HUES48 (cell line): ENCODE results near the gene PFKM.

ENCODE experiments used
- H3K27ac ChIP-seq: one replicate; pipeline ENCODE4 v1.7.0; 2013; ENCODE audit warnings: low read depth, low read length, inconsistent platforms
- H3K27me3 ChIP-seq: 2 replicates; pipeline ENCODE4 v1.6.1; 2013; ENCODE audit warnings: mild to moderate bottlenecking, low read length; ENCODE audit not compliant: control insufficient read depth, insufficient read depth
- H3K36me3 ChIP-seq: 2 replicates; pipeline ENCODE4 v1.6.1; 2013; ENCODE audit warnings: low read length; ENCODE audit not compliant: control insufficient read depth, insufficient read depth
- H3K4me1 ChIP-seq: 2 replicates; pipeline ENCODE4 v1.6.1; 2013; ENCODE audit warnings: mild to moderate bottlenecking, low read length; ENCODE audit not compliant: control insufficient read depth, insufficient read depth
- H3K4me3 ChIP-seq: 2 replicates; pipeline ENCODE4 v1.5.1; 2013; ENCODE audit warnings: mild to moderate bottlenecking, low read depth, low read length
- H3K9ac ChIP-seq: 2 replicates; pipeline ENCODE4 v1.6.1; 2013; ENCODE audit warnings: mild to moderate bottlenecking, low read depth, low read length, moderate library complexity
- H3K9me3 ChIP-seq: 2 replicates; pipeline ENCODE4 v1.6.1; 2013; ENCODE audit warnings: low read length; ENCODE audit not compliant: control insufficient read depth, insufficient read depth

Gene PFKM

GRCh38 chr12:48177982-48178381, 58.8 kb downstream of the PFKM start:
- Histone ChIP-seq H3K36me3 (no peaks in the 10 kb centered on the region), H3K27me3 (peaks cover 35% of the 10 kb centered on the region), H3K27ac (no peak overlapping the region), H3K4me3 (no peak overlapping the region), H3K4me1 (peaks cover 25% of the 10 kb centered on the region), H3K9me3 (no peaks in the 10 kb centered on the region), H3K9ac (no peak overlapping the region)

DNA sequence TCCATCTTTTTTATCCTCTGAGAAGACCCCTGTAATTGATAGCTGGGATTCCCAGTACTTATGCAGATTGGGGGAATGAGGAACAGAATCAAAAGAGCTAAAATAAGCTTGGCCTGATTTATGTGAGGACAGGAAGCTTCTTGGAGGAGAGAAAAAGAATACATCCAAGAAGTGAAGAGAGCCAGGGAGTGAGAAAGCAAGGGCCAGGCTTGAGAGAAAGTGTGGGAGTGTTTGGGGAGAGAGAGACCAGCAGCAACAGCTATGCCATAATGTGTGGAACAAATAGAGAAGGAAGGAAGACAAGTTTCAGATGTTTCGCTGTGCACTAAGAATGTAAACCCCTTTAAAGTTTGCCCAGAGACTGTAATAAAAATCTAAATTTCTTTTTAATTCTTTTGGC, 60.3 kb downstream of the PFKM start:
- Histone ChIP-seq H3K36me3 (no peaks in the 10 kb centered on the region), H3K9me3 (no peaks in the 10 kb centered on the region), H3K27me3 (peaks cover 49% of the 10 kb centered on the region)

DNA sequence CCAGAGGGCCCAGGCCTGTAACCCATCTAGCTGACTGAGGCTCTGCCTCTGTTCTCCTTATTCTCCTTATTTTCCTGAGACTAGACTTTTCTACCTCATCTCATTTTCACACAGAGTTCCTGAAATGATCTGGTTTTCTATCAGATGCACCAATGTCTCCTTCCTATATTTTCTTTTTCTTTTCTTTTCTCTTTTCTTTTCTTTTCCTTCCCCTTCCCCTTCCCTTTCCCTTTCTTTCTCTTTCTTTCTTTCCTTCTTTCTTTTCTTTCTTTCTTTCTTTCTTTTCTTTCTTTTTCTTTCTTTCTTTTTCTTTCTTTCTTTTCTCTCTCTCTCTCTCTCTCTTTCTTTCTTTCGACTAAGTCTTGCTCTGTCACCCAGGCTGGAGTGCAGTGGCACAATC, 61.3 kb downstream of the PFKM start:
- Histone ChIP-seq H3K4me1 (peaks cover 31% of the 10 kb centered on the region), H3K9me3 (no peaks in the 10 kb centered on the region), H3K9ac (no peak overlapping the region), H3K27ac (no peak overlapping the region), H3K4me3 (no peak overlapping the region), H3K27me3 (peaks cover 59% of the 10 kb centered on the region), H3K36me3 (no peaks in the 10 kb centered on the region)

More for the DNA sequence above, 60.3 kb downstream of the PFKM start:
- no peak overlapping the region for H3K4me3 ChIP-seq
- peaks cover 25% of the 10 kb centered on the region for H3K4me1 ChIP-seq
- H3K27ac ChIP-seq: no peak overlapping the region
- H3K9ac ChIP-seq: no peak overlapping the region

- Histone ChIP-seq H3K9ac (no peak overlapping the region), H3K9me3 (no peaks in the 10 kb centered on the region), H3K4me3 (no peak overlapping the region), H3K36me3 (no peaks in the 10 kb centered on the region), H3K27ac (no peak overlapping the region), H3K4me1 (peaks cover 29% of the 10 kb centered on the region), H3K27me3 (peaks cover 64% of the 10 kb centered on the region)
Observed at GRCh38 chr12:48180857-48181495, 61.8 kb downstream of the PFKM start.

GRCh38 chr12:48182631-48183030, 63.5 kb downstream of the PFKM start:
- Histone ChIP-seq H3K9me3 (no peaks in the 10 kb centered on the region), H3K4me1 (peaks cover 17% of the 10 kb centered on the region), H3K4me3 (peak overlapping the region; percentile 59), H3K36me3 (no peaks in the 10 kb centered on the region), H3K27me3 (peaks cover 73% of the 10 kb centered on the region), H3K9ac (no peak overlapping the region), H3K27ac (no peak overlapping the region)

DNA sequence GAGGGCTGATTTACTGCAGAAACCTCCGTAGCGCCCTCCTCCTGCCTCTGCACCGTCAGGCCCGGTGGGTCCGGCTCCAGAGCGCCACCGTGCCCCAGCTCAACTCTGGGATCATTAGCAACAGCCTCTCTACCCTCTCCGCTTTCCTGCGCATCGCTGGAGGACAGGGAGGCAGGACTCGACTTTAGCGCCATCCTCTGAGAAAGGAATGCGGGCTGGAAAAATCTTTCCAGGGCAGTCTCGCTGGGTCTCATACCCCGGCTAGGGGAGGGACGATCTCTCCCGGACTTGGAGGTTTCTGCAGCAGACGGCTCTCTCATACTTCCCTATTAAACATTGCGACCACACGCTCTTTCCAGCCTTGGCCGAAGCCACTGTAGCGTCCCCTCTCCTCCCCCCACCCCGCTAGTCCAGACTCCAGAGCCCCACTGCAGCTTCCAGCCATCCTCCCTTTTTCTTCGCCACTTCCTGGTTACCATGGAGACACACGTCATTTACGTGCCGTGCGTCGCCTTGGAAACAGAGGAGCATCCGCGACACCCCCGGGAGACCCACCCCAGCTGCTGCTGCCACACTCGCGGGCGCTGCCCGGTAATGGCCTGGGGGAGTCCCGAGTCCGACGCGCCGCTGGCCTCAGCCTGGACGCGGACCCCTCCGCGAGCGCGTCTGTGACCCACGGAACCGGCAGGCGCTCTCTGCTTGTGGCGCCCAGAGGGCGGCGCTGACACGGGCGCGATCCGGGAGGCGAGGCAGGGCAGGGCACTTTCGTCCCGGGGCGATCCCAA, 64.1 kb downstream of the PFKM start, which contains the start of gene CCDC184:
Gene CCDC184, plus strand, starts transcription at position 554 of the 785 bp plus-strand sequence. CDS start 479 bp downstream, outside the sequence.
- Histone ChIP-seq H3K27ac (peak within 1 kb of the TSS; percentile 29), H3K4me1 (peaks cover 17% of the 10 kb centered on the region), H3K4me3 (peak within 1 kb of the TSS; percentile 59), H3K9me3 (no peaks in the 10 kb centered on the region), H3K36me3 (no peaks in the 10 kb centered on the region), H3K9ac (no peak within 1 kb of the TSS), H3K27me3 (peaks cover 80% of the 10 kb centered on the region)

DNA sequence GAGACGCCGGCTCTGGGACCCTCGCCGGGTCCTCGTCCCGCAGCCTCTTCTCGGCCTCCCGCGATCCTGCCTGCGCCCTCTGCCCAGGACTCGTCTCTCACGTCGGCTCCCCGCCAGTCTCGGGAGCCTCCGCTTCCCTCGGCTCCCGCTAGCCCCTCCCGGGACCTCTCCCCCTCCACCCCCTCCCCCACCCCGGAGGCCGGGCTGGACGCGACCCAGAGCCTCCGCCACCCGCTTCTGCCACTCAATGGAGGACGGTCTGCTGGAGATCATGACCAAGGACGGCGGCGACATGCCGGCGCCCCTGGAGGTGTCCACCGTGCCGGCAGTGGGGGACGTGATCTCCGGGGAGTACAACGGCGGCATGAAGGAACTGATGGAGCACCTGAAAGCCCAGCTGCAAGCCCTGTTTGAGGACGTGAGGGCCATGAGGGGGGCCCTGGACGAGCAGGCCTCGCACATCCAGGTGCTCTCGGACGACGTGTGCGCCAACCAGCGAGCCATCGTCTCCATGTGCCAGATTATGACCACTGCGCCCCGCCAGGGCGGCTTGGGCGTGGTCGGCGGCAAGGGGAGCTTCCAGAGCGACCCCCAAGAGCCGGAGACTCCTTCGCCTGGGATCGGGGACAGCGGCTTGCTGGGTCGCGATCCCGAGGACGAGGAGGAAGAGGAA, 64.8 kb downstream of the PFKM start:
- Histone ChIP-seq H3K36me3 (no peaks in the 10 kb centered on the region), H3K9ac (no peak overlapping the region), H3K4me1 (peaks cover 17% of the 10 kb centered on the region), H3K9me3 (no peaks in the 10 kb centered on the region), H3K27ac (no peak overlapping the region), H3K4me3 (peak overlapping the region; percentile 59), H3K27me3 (peaks cover 82% of the 10 kb centered on the region)

DNA sequence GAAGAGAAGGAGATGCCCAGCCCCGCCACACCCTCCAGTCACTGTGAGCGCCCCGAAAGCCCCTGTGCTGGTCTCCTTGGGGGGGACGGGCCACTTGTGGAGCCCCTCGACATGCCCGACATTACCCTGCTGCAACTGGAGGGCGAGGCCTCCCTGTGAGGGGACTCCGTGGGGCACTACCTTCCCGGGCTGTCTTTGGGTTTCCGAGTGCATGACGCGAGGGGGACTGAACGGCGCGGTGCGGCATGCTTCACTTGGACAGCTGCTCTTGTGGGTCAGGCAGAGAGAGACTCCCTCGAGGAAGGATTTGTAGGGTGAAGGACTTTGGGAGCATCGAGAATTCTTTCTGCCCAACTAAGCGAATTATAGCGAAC, 65.4 kb downstream of the PFKM start:
- Histone ChIP-seq H3K9ac (no peak overlapping the region), H3K9me3 (no peaks in the 10 kb centered on the region), H3K27me3 (peaks cover 81% of the 10 kb centered on the region), H3K36me3 (no peaks in the 10 kb centered on the region), H3K27ac (no peak overlapping the region), H3K4me1 (peaks cover 17% of the 10 kb centered on the region), H3K4me3 (peak overlapping the region; percentile 59)

DNA sequence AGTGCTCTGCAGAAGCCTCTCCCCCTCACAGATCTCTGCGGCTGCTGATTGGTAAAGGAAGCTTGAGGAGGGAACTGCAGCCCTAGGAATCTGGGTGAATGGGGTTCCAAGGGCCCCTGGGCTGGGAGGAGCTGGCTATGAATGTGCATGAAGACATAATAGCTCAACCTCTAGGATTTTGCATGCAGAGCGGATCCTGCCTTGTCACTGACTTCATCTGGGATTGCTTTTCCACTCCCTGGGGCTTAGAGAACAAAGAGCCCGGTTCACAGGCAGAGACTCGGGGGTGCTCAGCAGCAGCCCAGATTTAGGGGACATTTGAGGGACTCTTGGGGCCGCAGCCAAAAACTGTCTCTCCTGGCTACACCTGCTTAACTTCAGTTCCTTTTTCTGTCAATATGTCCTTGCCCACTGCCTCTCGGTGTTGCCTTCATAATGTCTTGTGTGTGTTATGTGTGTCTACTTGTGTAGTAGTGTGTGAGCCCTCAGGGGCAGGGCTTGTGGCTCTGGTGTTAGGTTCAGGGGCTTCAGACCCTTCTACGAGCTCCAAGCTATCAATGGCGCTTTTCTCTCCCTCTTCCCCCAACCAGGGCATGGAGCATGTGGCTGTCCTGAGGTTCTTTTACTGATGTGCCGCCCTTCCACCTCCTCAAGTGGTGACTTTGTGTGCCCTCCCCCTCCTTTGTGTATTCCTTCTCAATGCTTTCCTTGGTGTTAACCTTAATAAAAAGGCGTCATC, 66.2 kb downstream of the PFKM start:
- no peaks in the 10 kb centered on the region for H3K9me3 ChIP-seq
- peak overlapping the region; percentile 59 for H3K4me3 ChIP-seq
- H3K9ac ChIP-seq: no peak overlapping the region
- H3K27ac ChIP-seq: no peak overlapping the region
- no peaks in the 10 kb centered on the region for H3K36me3 ChIP-seq
- peaks cover 17% of the 10 kb centered on the region for H3K4me1 ChIP-seq
- peaks cover 76% of the 10 kb centered on the region for H3K27me3 ChIP-seq

- peaks cover 13% of the 10 kb centered on the region for H3K4me1 ChIP-seq
- H3K9ac ChIP-seq: no peak overlapping the region
- no peak overlapping the region for H3K27ac ChIP-seq
- no peak overlapping the region for H3K4me3 ChIP-seq
- H3K9me3 ChIP-seq: no peaks in the 10 kb centered on the region
- H3K36me3 ChIP-seq: no peaks in the 10 kb centered on the region
- peaks cover 60% of the 10 kb centered on the region for H3K27me3 ChIP-seq
Observed at GRCh38 chr12:48187916-48188695, 68.9 kb downstream of the PFKM start.
